Inferior parietal cortex (tissue), 1 donor: ENCODE measurements around the gene UTP18.
A peak's percentile ranks its signal among the peaks of the same experiment; 100 is the strongest.
"Not testable (repeated sequence)": the region's sequence is repeated elsewhere in the genome, so short reads cannot be mapped to it uniquely, and the experiment has no call there.

Experiments used
- DNase-seq: peaks from one replicate; pipeline ENCODE4 v3.0.0-alpha.2; 2016; ENCODE audit errors: extremely low spot score

UTP18 gene

GRCh38 chr17:51330861-51331503, 70.6 kb downstream of the UTP18 start:
- DNase-seq, result not testable (repeated sequence)

GRCh38 chr17:51335006-51335590, 74.8 kb downstream of the UTP18 start:
- no peak for DNase-seq

GRCh38 chr17:51335883-51336822, 75.8 kb downstream of the UTP18 start:
- DNase-seq, result no peak

DNA sequence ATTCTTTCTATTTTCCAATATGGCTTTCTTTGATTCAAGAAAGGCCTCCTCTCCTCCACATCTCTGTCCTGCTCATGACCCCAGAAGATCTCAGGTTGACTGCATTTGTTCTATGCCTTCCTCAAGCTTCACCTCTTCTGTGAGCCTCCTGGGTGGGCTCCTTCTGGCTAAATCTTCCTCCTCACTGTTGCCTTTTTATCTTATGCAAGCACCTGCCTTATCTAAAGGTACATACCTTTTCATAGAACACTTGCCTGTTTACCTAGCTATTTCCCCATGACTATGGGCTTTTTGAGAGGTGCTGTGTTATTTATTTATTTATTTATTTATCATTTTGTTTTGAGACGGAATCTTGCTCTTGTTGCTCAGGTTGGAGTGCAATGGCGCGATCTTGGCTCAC, 81.1 kb downstream of the UTP18 start:
- DNase-seq, result no peak

DNA sequence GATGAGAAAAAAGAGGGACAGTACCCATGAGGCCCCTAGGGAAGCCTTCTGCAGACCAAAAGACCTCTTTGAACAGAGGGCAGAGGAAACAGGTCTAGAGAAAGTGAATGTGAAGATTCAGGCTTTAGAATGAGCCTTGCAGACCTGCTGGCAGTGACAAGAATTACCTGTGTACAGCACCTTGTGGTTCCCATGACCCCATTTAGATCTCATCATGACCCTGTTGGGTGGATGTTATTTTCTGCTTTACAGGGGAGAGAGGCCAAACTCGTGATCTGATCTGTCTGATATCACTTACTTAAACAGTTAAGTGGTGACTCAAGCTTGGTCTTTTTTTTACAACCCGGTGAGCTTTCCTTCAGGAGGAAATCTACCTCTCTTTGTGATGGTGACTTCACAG, 81.9 kb downstream of the UTP18 start:
- DNase-seq, result no peak

GRCh38 chr17:51344532-51344931, 84.2 kb downstream of the UTP18 start:
- DNase-seq, result no peak

- DNase-seq, result peak; percentile 51
These were observed 86.1 kb downstream of the UTP18 start for GRCh38 chr17:51346218-51346982.
